Measurements from ENCODE around the gene AKIRIN1.

AKIRIN1 gene

DNA sequence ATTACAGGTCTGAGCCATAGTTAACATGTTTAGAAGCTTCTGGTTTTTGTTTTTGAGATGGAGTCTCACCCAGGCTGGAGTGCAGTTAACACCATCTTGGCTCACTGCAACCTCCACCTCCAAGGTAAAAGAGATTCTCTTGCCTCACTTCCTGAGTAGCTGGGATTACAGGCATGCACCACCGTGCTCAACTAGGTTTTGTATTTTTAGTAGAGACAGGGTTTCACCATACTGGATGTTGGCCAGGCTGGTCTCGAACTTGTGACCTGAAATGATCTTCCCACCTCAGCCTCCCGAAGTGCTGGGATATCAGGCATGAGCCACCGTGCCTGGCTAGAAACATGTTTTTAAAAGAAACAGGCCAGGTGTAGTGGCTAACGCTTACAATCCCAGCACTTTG is 45.6 kb downstream of the AKIRIN1 start:
- H3K27me3 ChIP-seq (ENCODE audit: control insufficient read depth, low read length): no peaks in the 10 kb centered on the region
- no peak overlapping the region for H3K4me3 ChIP-seq (ENCODE audit: low read length)
- no peaks in the 10 kb centered on the region for H3K4me1 ChIP-seq (ENCODE audit: control insufficient read depth, low read length)
- H4K20me1 ChIP-seq (ENCODE audit: control insufficient read depth, insufficient read depth, low read depth, low read length): 0 out of 2 replicates have a peak, but pooled peaks cover 3% of the 10 kb centered on the region
- peaks cover 4% of the 10 kb centered on the region for H3K79me2 ChIP-seq (ENCODE audit: control insufficient read depth, low read length)
- H3K4me2 ChIP-seq (ENCODE audit: low read length): no peak overlapping the region
- peaks cover 31% of the 10 kb centered on the region for H3K36me3 ChIP-seq (ENCODE audit: control insufficient read depth, low read length)
- TF ChIP-seq, protein P1, sequence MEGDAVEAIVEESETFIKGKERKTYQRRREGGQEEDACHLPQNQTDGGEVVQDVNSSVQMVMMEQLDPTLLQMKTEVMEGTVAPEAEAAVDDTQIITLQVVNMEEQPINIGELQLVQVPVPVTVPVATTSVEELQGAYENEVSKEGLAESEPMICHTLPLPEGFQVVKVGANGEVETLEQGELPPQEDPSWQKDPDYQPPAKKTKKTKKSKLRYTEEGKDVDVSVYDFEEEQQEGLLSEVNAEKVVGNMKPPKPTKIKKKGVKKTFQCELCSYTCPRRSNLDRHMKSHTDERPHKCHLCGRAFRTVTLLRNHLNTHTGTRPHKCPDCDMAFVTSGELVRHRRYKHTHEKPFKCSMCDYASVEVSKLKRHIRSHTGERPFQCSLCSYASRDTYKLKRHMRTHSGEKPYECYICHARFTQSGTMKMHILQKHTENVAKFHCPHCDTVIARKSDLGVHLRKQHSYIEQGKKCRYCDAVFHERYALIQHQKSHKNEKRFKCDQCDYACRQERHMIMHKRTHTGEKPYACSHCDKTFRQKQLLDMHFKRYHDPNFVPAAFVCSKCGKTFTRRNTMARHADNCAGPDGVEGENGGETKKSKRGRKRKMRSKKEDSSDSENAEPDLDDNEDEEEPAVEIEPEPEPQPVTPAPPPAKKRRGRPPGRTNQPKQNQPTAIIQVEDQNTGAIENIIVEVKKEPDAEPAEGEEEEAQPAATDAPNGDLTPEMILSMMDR (IDR thresholded peaks at IDR 0.05; ENCODE audit: low read depth, low read length, poor library complexity, severe bottlenecking): no peak
- no peak for TF ChIP-seq EZH2phosphoT487 (IDR thresholded peaks at IDR 0.05; ENCODE audit: borderline replicate concordance, low read length)
- no peak overlapping the region for H3K27ac ChIP-seq (ENCODE audit: low read depth, low read length)
- H3F3A ChIP-seq (ENCODE audit: control insufficient read depth, insufficient read depth): no peaks in the 10 kb centered on the region
- H3K9me2 ChIP-seq (replicated peaks; ENCODE audit: control insufficient read depth, low read length): no peaks in the 10 kb centered on the region
- no peaks in the 10 kb centered on the region for H3K9me3 ChIP-seq (ENCODE audit: control insufficient read depth, insufficient read depth, low read length)

DNA sequence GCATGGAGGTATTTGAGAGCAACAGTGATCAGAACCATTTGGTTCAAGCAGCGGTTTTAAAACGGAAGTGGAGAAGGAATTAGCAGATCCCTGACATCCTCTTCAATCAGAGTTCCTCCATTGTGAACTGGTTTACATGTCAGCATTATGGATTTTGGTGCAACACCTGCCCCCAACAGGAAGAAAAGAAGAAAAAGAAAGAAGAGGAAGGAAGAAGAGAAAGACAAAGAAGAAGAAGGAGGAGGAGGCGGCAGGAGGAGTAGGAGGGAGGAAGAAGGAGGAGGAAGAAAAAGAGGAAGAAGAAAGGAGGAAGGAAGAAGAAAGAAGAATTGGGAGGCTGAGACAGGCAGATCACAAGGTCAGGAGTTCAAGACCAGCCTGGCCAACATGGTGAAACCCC is 52.4 kb downstream of the AKIRIN1 start:
- H3K79me2 ChIP-seq (ENCODE audit: control insufficient read depth, low read length): no peaks in the 10 kb centered on the region
- H3K9me3 ChIP-seq (ENCODE audit: control insufficient read depth, insufficient read depth, low read length): no peaks in the 10 kb centered on the region
- peaks cover 5% of the 10 kb centered on the region for H3K4me1 ChIP-seq (ENCODE audit: control insufficient read depth, low read length)
- TF ChIP-seq EZH2phosphoT487 (IDR thresholded peaks at IDR 0.05; ENCODE audit: borderline replicate concordance, low read length): no peak
- TF ChIP-seq, protein P1 (IDR thresholded peaks at IDR 0.05; ENCODE audit: low read depth, low read length, poor library complexity, severe bottlenecking): no peak
- no peaks in the 10 kb centered on the region for H3K9me2 ChIP-seq (replicated peaks; ENCODE audit: control insufficient read depth, low read length)
- no peak overlapping the region for H3K27ac ChIP-seq (ENCODE audit: low read depth, low read length)
- no peak overlapping the region for H3K4me3 ChIP-seq (ENCODE audit: low read length)
- no peaks in the 10 kb centered on the region; the same call in 1 of the 2 replicates for H3K36me3 ChIP-seq (ENCODE audit: control insufficient read depth, low read length)
- no peaks in the 10 kb centered on the region for H3K27me3 ChIP-seq (ENCODE audit: control insufficient read depth, low read length)
- H3K4me2 ChIP-seq (ENCODE audit: low read length): no peak overlapping the region
- H4K20me1 ChIP-seq (ENCODE audit: control insufficient read depth, insufficient read depth, low read depth, low read length): no peaks in the 10 kb centered on the region
- peaks cover 3% of the 10 kb centered on the region; the same call in 1 of the 2 replicates for H3F3A ChIP-seq (ENCODE audit: control insufficient read depth, insufficient read depth)

DNA sequence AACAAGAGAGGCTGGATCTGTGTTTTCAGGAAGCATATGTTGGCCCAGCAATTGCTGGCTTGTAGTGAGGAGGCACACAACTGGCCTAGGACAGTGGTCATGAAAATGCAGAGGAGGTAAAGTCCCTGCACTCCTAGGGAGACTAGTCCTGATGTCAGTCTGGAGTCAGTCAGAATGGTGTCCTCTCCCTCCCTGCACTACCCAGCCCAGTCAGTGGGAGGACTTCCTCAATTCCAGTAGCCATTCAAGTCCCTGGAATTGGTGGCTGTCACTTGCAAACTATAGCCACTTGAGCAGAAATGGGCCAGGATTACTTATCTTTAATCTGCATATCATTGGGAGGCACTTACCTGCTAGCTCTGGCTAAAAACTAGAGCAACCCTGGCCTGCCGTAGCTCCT is 53.7 kb downstream of the AKIRIN1 start:
- Histone ChIP-seq H3K79me2 (ENCODE audit: control insufficient read depth, low read length) (no peaks in the 10 kb centered on the region), H3K4me1 (ENCODE audit: control insufficient read depth, low read length) (peaks cover 5% of the 10 kb centered on the region), H4K20me1 (ENCODE audit: control insufficient read depth, insufficient read depth, low read depth, low read length) (no peaks in the 10 kb centered on the region), H3K9me3 (ENCODE audit: control insufficient read depth, insufficient read depth, low read length) (no peaks in the 10 kb centered on the region), H3K9me2 (replicated peaks; ENCODE audit: control insufficient read depth, low read length) (no peaks in the 10 kb centered on the region), H3K4me2 (ENCODE audit: low read length) (no peak overlapping the region), H3K27me3 (ENCODE audit: control insufficient read depth, low read length) (no peaks in the 10 kb centered on the region), H3K36me3 (ENCODE audit: control insufficient read depth, low read length) (no peaks in the 10 kb centered on the region), H3F3A (ENCODE audit: control insufficient read depth, insufficient read depth) (peaks cover 3% of the 10 kb centered on the region; the same call in 1 of the 2 replicates), H3K4me3 (ENCODE audit: low read length) (no peak overlapping the region), H3K27ac (ENCODE audit: low read depth, low read length) (no peak overlapping the region)
- TF ChIP-seq EZH2phosphoT487 (IDR thresholded peaks at IDR 0.05; ENCODE audit: borderline replicate concordance, low read length): no peak
- TF ChIP-seq, protein P1 (IDR thresholded peaks at IDR 0.05; ENCODE audit: low read depth, low read length, poor library complexity, severe bottlenecking): no peak

Measured in DOHH2 (cell line).